Stimulated activated naive CD8-positive, alpha-beta T cell treated with anti-CD3 and anti-CD28 coated beads, Interleukin-15, Interleukin-2, amounts not matched to agents 100 U/mL and 50 U/mL, for 24 hours (primary cell): ENCODE results near the gene FETUB.
"Not testable (repeated sequence)": the region's sequence is repeated elsewhere in the genome, so short reads cannot be mapped to it uniquely, and the experiment has no call there.

Experiments
- ATAC-seq: fragments of 150-1000 bp; cut with Tn5 transposase; one replicate; pipeline ENCODE4 v1.10.0; 2021
- DNase-seq: peaks from one replicate; pipeline ENCODE4 v3.0.0; 2021

The FETUB gene

DNA sequence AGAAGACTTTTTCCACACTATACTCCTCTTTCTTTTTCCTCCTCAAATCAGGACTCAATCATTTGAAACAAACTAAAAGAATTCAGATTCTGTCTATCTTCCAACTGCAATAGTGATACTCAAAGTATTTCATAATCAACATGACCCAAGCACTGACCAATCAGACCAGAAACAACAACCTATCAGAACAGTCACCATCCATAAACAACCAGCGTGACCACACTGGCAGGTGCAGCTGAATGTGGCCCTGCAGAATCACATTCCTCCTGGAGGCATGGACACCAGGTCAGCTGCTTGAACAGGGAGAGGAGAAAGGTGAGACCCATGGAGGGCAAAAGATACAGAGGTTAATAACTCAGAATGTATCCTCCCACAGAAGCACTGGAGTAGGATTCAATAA lies 39.0 kb downstream of the FETUB start:
- DNase-seq (no peak), ATAC-seq (no peak)

- DNase-seq (no peak), ATAC-seq (no peak)
These were observed 40.7 kb downstream of the FETUB start for GRCh38 chr3:186680869-186681268.

DNA sequence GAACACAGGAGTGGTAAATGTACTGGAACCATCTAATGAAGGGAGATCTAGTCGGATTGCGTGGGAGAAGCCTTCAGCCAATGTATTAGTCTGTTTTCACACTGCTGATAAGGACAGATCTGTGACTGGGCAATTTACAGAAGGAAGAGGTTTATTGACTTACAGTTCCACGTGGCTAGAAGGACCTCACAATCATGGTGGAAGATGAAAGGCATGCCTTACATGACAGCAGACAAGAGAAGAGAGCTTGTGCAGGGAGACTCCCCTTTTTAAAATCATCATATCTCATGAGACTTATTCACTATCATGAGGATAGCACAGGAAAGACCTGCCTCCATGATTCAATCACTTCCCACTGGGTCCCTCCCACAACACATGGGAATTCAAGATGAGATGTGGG lies 42.6 kb downstream of the FETUB start:
- ATAC-seq (no peak), DNase-seq (no peak)

GRCh38 chr3:186683979-186684378 lies 43.8 kb downstream of the FETUB start:
- no peak for ATAC-seq
- DNase-seq = no peak

DNA sequence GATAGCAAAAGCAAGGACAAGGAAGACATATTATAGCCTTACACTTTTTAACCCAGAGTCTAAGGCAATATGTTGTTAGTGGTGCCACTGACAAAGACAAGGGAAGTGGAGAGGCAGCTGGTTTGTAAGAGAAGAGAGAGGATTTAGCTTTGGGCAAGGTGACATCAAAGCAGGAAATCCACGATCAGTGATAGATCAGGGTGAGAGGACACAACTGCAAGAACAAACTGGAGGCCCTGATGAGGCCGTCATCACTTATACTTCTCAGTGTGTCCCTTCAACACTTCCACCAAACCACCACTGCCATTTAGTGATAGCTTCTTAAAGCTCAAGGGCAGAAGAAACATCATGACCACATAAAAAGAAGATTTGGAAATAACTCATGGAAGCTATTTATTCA lies 46.3 kb downstream of the FETUB start:
- ATAC-seq, DNase-seq: not testable (repeated sequence)

- DNase-seq = no peak
- ATAC-seq = no peak
These were observed 47.0 kb downstream of the FETUB start for GRCh38 chr3:186687120-186687651.

DNA sequence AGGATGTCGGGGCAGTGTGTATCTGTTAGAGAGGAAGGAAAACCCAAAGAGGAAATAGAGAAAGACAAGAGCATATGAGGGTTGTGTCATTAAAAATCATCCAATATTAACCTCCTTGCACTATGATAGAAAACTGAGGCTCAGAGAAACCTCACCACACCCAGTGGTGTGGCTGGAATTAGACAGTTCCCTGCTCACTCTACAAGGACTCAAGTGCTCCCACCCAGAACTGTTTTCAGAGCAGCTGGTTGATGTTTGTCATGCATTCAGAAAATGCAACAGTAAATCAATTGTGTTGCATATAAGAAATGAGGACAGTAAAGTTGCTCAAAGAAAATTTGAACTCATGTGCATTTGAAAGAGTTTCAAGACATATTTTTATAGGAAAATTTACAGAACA lies 50.1 kb downstream of the FETUB start:
- DNase-seq, ATAC-seq: not testable (repeated sequence)

DNA sequence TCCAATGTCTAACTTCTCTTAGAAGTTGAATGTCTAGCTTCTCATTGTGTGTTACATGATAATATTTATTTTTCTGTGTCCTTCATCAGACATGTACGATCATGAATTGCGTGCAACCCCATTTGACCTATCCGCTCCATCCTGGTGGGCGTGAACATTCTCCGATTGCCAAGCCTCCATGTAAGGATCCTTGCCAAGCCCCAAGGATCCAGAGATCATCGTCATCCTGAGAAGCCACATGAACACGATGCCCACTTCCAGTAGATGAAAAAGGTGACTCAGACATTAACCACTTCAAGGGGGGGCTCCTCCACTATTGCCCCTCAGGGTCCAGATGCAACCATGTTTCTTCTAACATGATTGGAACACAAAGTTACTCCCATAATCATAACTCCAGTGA lies 51.5 kb downstream of the FETUB start:
- DNase-seq = no peak
- no peak for ATAC-seq

- DNase-seq (no peak), ATAC-seq (no peak)
These were observed 53.6 kb downstream of the FETUB start for GRCh38 chr3:186693843-186694242.

DNA sequence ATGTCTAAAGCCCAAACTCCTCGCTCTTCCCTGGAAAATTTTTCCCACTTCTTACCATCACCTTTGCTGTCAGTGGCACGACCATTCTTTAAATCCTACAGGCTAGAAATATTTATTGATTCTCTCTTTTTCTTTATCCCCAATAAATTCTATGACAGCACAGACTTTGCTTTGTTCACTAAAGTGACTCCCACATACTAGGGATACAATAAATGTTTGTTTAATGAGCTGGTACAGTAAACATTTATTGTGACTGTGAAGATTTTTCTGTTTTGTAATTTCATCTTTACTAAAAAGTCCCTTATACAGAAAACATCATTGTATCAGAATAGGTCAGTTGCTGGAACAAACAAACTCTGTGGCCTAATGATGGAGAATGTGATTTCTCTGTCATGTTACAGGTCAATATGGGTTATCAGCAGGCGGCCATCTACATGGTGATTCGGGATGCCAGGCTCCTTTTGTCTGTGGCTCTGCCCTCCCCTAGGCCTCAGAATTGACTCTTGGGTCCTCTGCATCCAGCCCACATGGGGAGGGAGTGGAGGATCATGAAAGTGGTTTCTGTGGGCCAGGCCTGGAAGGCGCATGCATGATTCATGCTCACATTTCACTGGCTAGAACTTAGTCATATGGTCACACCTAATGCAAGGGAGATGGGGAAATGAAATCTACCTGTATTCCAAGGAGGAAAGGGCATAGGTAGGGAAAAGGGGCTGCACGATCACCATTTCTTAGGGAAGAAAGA lies 54.3 kb downstream of the FETUB start:
- ATAC-seq (no peak), DNase-seq (no peak)

DNA sequence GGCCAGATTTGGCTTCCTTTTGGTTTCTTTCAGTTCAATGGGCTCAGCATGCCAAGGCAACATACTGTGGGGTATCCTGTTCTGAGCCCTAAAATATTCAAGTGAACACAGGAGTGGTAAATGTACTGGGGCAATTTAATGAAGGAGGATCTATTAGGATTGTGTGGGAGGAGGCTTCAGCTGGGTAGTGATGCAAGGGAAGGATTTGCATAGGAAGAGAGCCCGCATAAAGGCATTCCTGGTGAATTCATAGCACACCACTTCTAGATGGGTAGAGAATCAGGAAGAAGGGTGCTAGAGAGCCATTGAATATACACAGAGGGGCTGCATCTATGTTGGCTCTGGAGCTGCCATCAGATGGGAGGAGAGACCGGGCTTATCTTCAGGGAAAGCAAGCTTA lies 56.3 kb downstream of the FETUB start:
- ATAC-seq (no peak), DNase-seq (no peak)

DNA sequence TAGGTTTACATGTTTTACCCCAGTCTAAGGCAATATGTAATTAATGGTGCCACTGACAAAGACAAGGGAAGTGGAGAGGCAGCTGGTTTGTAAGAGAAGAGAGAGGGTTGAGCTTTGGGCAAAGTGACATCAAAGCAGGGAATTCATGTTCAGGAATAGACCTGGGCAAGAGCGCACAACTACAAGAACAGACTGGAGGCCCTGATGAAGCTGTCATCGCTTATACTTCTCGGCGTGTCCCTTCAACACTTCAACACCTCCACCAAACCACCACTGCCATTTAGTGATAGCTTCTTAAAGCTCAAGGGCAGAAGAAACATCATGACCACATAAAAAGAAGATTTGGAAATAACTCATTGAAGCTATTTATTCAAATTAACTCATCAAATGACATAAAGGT lies 57.3 kb downstream of the FETUB start:
- ATAC-seq (no peak), DNase-seq (no peak)

DNA sequence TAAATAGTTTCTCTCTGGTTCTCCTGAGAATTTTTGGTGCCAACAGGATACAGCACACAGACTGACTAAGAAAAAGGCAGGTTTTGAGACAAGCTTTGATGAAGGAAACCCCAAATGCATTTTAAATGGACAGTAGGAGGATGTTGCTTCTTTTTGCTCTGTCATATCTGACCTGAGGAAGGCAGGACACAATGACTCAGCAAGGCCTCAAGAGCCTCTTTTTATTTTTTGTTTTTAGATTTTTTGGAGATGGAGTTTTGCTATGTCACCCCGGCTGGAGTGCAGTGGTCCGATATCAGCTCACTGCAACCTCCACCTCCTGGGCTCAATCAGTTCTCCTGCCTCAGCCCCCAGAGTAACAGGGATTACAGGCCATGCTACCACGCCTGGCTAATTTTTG lies 60.1 kb downstream of the FETUB start:
- DNase-seq (no peak), ATAC-seq (no peak)

GRCh38 chr3:186702451-186702850 lies 62.3 kb downstream of the FETUB start:
- not testable (repeated sequence) for ATAC-seq, DNase-seq
